Measurements from ENCODE around the gene ITIH2. TPM values are rescaled to one million over a fixed set of nuclear protein-coding genes. Genes with fewer than 3 reads are reported as not detected.

ITIH2 gene
- total RNA-seq, 6 experiments from 2014 or later: 399 to 1,113 (median 694) TPM

- no peak for DNase-seq
- Histone ChIP-seq H3K4me3 (no peak overlapping the region), H3K9me3 (no peaks in the 10 kb centered on the region), H3K27ac (no peak overlapping the region), H3K4me1 (no peaks in the 10 kb centered on the region), H3K27me3 (no peaks in the 10 kb centered on the region), H3K36me3 (peaks cover 0 to 69% (median 16%) of the 10 kb centered on the region in 4 donors)
- peak in 3 of 4 donors; percentile 25 to 61 (median 48) for ATAC-seq
- 48% methylated on average over 5 of the region's 5 CpGs for WGBS (ENCODE audit: insufficient coverage, low coverage, low lambda C conversion rate, missing lambda C conversion rate)
- TF ChIP-seq CTCF (IDR thresholded peaks at IDR 0.05): no peak
- TF ChIP-seq POLR2A (IDR thresholded peaks at IDR 0.05): no peak
- intact Hi-C loops (cut with DNase I): no loop called here
These were observed 60.8 kb downstream of the ITIH2 start for GRCh38 chr10:7763929-7764328.

DNA sequence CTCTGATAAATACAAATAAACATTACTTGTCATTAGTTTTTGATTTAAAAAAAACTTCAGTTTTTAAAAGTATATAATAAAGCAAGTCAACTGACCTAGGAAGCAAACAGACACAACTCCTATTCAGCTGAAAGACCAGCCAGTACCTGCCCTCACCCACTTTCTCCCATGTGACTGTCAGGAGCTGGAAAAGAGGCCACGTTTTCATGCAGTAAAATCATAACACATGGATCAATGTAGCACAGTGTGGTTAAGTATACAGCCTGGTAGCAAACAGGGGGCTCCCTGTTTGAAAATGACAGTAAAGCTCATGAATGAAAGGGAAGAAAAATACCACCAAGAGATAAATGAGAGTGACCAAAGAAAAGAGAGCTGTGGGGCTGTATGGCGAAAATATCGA, 63.1 kb downstream of the ITIH2 start:
- H3K36me3 ChIP-seq: peaks cover 0 to 66% (median 11%) of the 10 kb centered on the region in 4 donors
- H3K27me3 ChIP-seq: no peaks in the 10 kb centered on the region
- no peak for TF ChIP-seq CTCF (IDR thresholded peaks at IDR 0.05)
- no peak for TF ChIP-seq POLR2A (IDR thresholded peaks at IDR 0.05)
- H3K4me1 ChIP-seq: no peaks in the 10 kb centered on the region
- H3K4me3 ChIP-seq: no peak overlapping the region
- no peaks in the 10 kb centered on the region for H3K9me3 ChIP-seq
- H3K27ac ChIP-seq: no peak overlapping the region
- DNase-seq (no peak), ATAC-seq (no peak)
- intact Hi-C loops (cut with DNase I): no loop called here
- WGBS (ENCODE audit: insufficient coverage, low coverage, low lambda C conversion rate, missing lambda C conversion rate): 96% methylated on average over 3 of the region's 3 CpGs

DNA sequence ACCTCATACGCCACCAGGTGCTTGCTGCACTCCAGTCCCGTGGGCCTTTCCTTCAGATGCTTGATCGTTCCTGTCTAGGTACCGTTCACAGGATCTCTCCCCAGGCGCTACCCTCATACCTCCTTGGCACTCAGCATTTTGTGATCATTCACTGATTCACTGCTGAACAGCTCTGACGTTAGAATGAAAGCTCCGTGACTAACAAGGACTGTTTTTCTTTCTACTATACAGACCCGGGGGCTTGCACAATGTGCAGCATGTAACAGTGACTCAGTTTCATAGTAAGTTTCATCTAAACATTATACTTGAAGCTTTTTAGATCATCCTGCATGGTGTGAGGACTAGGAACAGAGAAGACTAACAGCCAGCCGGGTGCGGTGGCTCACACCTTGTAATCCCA, 64.1 kb downstream of the ITIH2 start:
- no peaks in the 10 kb centered on the region for H3K9me3 ChIP-seq
- TF ChIP-seq POLR2A (IDR thresholded peaks at IDR 0.05): no peak
- TF ChIP-seq CTCF (IDR thresholded peaks at IDR 0.05): no peak
- ATAC-seq (no peak), DNase-seq (no peak)
- H3K4me1 ChIP-seq: no peaks in the 10 kb centered on the region
- H3K27ac ChIP-seq: no peak overlapping the region
- no peak overlapping the region for H3K4me3 ChIP-seq
- intact Hi-C loops (cut with DNase I): no loop called here
- peaks cover 0 to 56% (median 9%) of the 10 kb centered on the region in 4 donors for H3K36me3 ChIP-seq
- H3K27me3 ChIP-seq: no peaks in the 10 kb centered on the region
- 91% methylated on average over 8 of the region's 10 CpGs for WGBS (ENCODE audit: insufficient coverage, low coverage, low lambda C conversion rate, missing lambda C conversion rate)

DNA sequence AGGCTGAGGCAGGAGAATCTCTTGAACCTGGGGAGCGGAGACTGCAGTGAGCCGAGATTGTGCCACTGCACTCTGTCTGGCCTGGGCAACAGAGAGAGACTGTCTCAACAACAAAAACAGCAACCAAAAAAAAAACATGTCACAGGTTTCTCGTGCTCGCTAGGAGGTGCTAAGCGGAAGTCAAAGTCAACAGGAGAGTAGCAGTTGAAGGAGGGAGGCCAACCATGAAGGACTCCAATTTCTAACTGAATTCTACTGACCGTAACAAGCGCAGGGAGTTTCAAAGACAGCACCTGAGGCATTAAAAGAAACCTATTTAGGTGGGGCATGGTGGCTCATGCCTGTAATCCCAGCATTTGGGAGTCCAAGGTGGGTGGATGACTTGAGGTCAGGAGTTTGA, 65.3 kb downstream of the ITIH2 start:
- TF ChIP-seq POLR2A (IDR thresholded peaks at IDR 0.05) (no peak), CTCF (IDR thresholded peaks at IDR 0.05) (no peak)
- Histone ChIP-seq H3K4me3 (no peak overlapping the region), H3K27ac (no peak overlapping the region), H3K4me1 (peaks cover 0 to 1% (median 0%) of the 10 kb centered on the region in 4 donors), H3K36me3 (peaks cover 0 to 46% (median 9%) of the 10 kb centered on the region in 4 donors), H3K27me3 (no peaks in the 10 kb centered on the region), H3K9me3 (no peaks in the 10 kb centered on the region)
- ATAC-seq (no peak), DNase-seq (no peak)
- 92% methylated on average over 6 of the region's 7 CpGs for WGBS (ENCODE audit: insufficient coverage, low coverage, low lambda C conversion rate, missing lambda C conversion rate)
- intact Hi-C loops (cut with DNase I): no loop called here

Measured in right lobe of liver (tissue), 6 donors.